Osteoblast (primary cell): ENCODE measurements around the gene MROH8. TPM values are rescaled to one million over a fixed set of nuclear protein-coding genes. Genes with fewer than 3 reads are reported as not detected.

Experiments used
- DNase-seq: peaks from one replicate; pipeline ENCODE4 v3.0.0; 2011; ENCODE audit warnings: low spot score, mixed read lengths; ENCODE audit not compliant: insufficient read length; ENCODE audit errors: missing footprints
- H2AFZ ChIP-seq: 2 replicates; pipeline ENCODE4 v1.6.0; 2011; ENCODE audit warnings: mild to moderate bottlenecking, low read length
- H3K27ac ChIP-seq: 2 replicates; pipeline ENCODE4 v1.5.1; 2011; ENCODE audit warnings: mild to moderate bottlenecking, low read depth, low read length, moderate library complexity
- H3K27me3 ChIP-seq: 2 replicates; pipeline ENCODE4 v1.6.0; 2012; ENCODE audit warnings: mild to moderate bottlenecking, control low read depth, inconsistent platforms, low read length, moderate library complexity; ENCODE audit not compliant: insufficient read depth
- H3K36me3 ChIP-seq: 2 replicates; pipeline ENCODE4 v1.5.1; 2011; ENCODE audit warnings: mild to moderate bottlenecking, low read length, control low read depth, moderate library complexity; ENCODE audit not compliant: insufficient read depth
- H3K4me1 ChIP-seq: 2 replicates; pipeline ENCODE4 v1.5.1; 2011; ENCODE audit warnings: mild to moderate bottlenecking, low read length, control low read depth, moderate library complexity; ENCODE audit not compliant: insufficient read depth
- H3K4me2 ChIP-seq: 2 replicates; pipeline ENCODE4 v1.6.0; 2011; ENCODE audit warnings: mild to moderate bottlenecking, low read length; ENCODE audit not compliant: insufficient read depth
- H3K4me3 ChIP-seq: fragments of 200-600 bp; sonication (generic); 3 replicates; pipeline ENCODE4 v1.5.1; 2012; ENCODE audit warnings: mild to moderate bottlenecking, low read length, inconsistent platforms; ENCODE audit not compliant: insufficient read depth
- H3K79me2 ChIP-seq: 2 replicates; pipeline ENCODE4 v1.6.0; 2012; ENCODE audit warnings: mild to moderate bottlenecking, low read length, control low read depth, inconsistent platforms; ENCODE audit not compliant: insufficient read depth
- H3K9me3 ChIP-seq: 2 replicates; pipeline ENCODE4 v1.5.1; 2011; ENCODE audit warnings: low read depth, low read length, control low read depth
- H4K20me1 ChIP-seq: 2 replicates; pipeline ENCODE4 v1.6.0; 2012; ENCODE audit warnings: mild to moderate bottlenecking, low read length, control low read depth; ENCODE audit not compliant: insufficient read depth
- total RNA-seq: library from RNA; depleted of rRNA; stranded (reverse); fragments of >200 nt; gene quantifications from 2 replicates; pipeline ENCODE4 v1.2.3, GENCODE V29; 2012
- TF ChIP-seq, protein P1 (sequence below): IDR thresholded peaks from 2 replicates; pipeline ENCODE4 v1.5.1; 2011; ENCODE audit warnings: mild to moderate bottlenecking, low read depth, low read length, moderate library complexity; ENCODE audit errors: extremely low read depth

The MROH8 gene
- total RNA-seq, 1 donor = 1.1 TPM

DNA sequence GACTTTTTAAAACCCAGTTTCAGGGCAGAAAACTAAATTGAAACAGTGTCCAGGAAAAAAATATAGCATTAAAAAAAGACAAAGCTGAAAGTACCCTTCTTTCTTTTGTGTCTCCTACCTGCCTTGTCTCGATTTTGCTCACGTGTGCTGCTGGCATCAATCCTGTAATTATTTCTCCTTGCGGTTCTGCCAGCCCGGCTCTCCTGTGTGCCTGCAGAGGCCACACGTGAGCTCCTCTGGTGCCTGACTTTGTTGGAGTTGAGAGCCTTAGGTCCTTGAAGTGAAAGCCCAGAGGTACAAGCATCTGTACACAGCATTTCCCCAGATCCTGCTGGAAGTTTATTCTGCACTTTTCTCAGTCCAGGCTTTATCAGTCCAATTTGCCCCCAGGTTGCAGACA, 45.8 kb upstream of the MROH8 start:
- no peaks in the 10 kb centered on the region for H3K9me3 ChIP-seq
- H3K4me3 ChIP-seq = no peak overlapping the region
- peaks cover 67% of the 10 kb centered on the region for H3K36me3 ChIP-seq
- DNase-seq = no peak
- peaks cover 8% of the 10 kb centered on the region for H3K79me2 ChIP-seq
- no peak overlapping the region for H3K27ac ChIP-seq
- H2AFZ ChIP-seq = no peak overlapping the region
- H3K27me3 ChIP-seq = no peaks in the 10 kb centered on the region
- no peak overlapping the region for H3K4me2 ChIP-seq
- H4K20me1 ChIP-seq = peaks cover 1% of the 10 kb centered on the region
- H3K4me1 ChIP-seq = peaks cover 13% of the 10 kb centered on the region
- TF ChIP-seq, protein P1, sequence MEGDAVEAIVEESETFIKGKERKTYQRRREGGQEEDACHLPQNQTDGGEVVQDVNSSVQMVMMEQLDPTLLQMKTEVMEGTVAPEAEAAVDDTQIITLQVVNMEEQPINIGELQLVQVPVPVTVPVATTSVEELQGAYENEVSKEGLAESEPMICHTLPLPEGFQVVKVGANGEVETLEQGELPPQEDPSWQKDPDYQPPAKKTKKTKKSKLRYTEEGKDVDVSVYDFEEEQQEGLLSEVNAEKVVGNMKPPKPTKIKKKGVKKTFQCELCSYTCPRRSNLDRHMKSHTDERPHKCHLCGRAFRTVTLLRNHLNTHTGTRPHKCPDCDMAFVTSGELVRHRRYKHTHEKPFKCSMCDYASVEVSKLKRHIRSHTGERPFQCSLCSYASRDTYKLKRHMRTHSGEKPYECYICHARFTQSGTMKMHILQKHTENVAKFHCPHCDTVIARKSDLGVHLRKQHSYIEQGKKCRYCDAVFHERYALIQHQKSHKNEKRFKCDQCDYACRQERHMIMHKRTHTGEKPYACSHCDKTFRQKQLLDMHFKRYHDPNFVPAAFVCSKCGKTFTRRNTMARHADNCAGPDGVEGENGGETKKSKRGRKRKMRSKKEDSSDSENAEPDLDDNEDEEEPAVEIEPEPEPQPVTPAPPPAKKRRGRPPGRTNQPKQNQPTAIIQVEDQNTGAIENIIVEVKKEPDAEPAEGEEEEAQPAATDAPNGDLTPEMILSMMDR = no peak

DNA sequence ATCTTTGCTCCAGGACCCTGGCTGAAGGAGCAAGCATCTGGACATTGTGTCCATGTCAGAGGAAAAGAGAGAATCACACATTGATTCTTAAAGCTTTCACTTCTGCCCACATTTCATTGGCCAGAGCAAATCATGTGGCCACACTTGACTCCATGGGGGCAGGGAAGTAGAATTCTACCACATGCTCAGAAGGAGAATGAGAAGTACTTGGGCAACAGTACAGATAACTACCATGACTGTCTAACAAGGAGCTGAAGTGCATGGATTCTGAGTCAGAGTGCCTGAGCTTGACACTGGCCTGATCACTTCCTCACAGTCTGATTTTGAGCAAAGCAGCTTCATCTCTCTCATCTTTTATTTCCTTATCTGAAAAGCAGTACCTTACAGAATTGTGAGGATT, 43.7 kb upstream of the MROH8 start:
- Histone ChIP-seq H3K4me3 (no peak overlapping the region), H3K36me3 (peaks cover 49% of the 10 kb centered on the region), H3K79me2 (peaks cover 14% of the 10 kb centered on the region), H2AFZ (peak overlapping the region; percentile 67), H3K9me3 (no peaks in the 10 kb centered on the region), H3K27ac (peak overlapping the region; percentile 76), H3K4me2 (peak overlapping the region; percentile 60), H3K4me1 (peaks cover 13% of the 10 kb centered on the region), H3K27me3 (no peaks in the 10 kb centered on the region), H4K20me1 (no peaks in the 10 kb centered on the region)
- TF ChIP-seq, protein P1 = no peak
- DNase-seq = peak; percentile 90

DNA sequence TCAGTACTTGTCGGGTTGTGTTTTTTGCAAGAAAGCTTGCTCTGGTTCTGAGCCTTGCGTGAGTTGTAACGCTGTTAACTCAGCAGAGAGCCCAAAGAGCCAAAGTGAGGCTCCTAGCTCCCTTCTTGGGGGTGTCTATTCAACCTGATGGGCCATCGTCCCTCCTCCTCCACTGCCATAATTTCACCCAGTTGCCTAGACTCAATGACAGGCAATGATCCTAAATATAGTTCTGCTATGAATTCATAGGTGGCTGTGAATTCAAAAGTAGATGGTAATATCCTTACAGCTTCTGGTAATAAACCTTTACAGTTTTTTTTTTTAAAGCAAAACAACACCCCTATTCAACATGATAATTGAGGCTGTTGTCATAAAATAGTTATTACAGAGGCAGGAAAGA, 42.7 kb upstream of the MROH8 start:
- TF ChIP-seq, protein P1 = no peak
- peaks cover 14% of the 10 kb centered on the region for H3K79me2 ChIP-seq
- no peak overlapping the region for H2AFZ ChIP-seq
- peaks cover 39% of the 10 kb centered on the region for H3K36me3 ChIP-seq
- no peak overlapping the region for H3K27ac ChIP-seq
- H3K4me3 ChIP-seq = no peak overlapping the region
- DNase-seq = no peak
- no peaks in the 10 kb centered on the region for H3K9me3 ChIP-seq
- H3K4me2 ChIP-seq = no peak overlapping the region
- H3K4me1 ChIP-seq = peaks cover 13% of the 10 kb centered on the region
- H4K20me1 ChIP-seq = no peaks in the 10 kb centered on the region
- no peaks in the 10 kb centered on the region for H3K27me3 ChIP-seq

DNA sequence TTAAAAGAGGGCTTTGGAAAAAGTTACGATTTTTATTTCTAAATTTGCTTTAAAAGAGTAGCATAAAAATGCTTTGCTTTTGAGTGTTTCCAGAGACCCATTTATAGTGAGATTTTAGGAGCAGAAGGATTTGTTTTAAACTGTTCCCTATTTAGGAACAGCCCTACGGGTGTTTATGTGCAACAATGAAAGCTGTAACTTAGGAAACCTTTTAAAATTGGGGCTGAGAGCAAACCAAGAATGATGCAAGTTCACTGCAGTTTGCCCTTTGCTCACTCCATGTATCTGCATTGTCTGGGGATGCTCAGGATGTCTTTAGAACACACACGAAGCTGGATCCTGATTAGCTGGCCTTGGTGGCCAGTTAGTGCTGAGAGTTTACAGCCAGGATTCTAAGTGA, 41.4 kb upstream of the MROH8 start:
- Histone ChIP-seq H3K4me2 (no peak overlapping the region), H3K27ac (no peak overlapping the region), H4K20me1 (no peaks in the 10 kb centered on the region), H2AFZ (no peak overlapping the region), H3K4me1 (peaks cover 13% of the 10 kb centered on the region), H3K9me3 (no peaks in the 10 kb centered on the region), H3K27me3 (no peaks in the 10 kb centered on the region), H3K79me2 (peaks cover 14% of the 10 kb centered on the region), H3K36me3 (peaks cover 29% of the 10 kb centered on the region), H3K4me3 (no peak overlapping the region)
- no peak for DNase-seq
- TF ChIP-seq, protein P1 = no peak
